NCI-H2196 (cell line): ENCODE measurements around the gene SORCS2.

ENCODE experiments used
- DNase-seq: peaks from one replicate; lab custom pipeline; 2025; ENCODE audit not compliant: unreplicated experiment; lab: John Stamatoyannopoulos, UW

The SORCS2 gene

DNA sequence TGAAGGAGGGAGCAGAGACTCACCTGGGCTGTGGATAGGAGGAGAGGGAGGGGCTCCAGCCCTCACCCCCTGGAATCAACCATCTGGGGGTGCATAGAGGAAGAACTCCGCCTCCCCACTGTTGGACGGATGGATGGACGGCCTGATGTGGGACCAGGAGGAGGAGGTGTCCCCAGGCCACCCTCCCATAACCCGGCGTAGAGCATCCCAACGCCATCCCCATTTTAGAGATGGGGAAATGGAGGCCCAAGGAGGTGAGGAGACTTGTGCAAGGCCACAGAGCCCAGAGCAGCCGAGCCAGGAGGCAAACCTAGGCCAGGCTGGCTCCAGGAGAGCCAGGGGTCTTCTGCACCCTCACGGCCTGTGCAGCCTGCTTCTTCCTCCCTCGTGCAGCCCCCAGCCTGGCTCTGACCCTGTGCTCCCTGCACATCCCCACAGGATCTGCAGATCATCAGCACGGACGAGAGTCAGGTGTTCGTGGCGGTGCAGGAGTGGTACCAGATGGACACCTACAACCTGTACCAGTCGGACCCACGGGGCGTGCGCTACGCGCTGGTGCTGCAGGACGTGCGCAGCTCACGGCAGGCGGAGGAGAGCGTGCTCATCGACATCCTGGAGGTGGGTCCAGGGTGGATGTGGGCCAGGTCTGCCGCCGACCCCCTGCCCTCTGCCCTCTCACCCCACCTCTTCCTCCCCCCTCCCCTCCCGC, 483.4 kb downstream of the SORCS2 start:
- DNase-seq, result no peak

GRCh38 chr4:7676398-7676922, 484.1 kb downstream of the SORCS2 start:
- no peak for DNase-seq

DNA sequence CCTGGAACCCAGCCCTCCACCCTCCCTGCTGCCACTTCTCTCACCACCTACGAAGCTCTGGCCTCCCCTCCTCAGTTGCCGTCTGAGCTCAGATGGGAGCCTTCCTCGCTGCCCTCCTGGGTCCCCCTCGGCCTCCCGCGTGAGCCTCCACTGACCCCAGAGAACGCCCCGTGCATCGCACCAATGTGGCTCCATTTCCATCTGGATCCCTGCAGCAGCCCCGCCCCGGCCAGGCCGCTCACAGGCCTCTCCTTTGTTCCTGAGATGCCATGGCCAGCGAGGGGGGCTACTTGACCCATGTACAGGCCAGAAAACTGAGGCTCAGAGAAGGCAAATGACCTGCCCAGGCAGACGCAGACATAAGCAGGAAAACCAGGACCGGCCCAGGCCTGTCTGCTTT, 484.7 kb downstream of the SORCS2 start:
- no peak for DNase-seq

DNA sequence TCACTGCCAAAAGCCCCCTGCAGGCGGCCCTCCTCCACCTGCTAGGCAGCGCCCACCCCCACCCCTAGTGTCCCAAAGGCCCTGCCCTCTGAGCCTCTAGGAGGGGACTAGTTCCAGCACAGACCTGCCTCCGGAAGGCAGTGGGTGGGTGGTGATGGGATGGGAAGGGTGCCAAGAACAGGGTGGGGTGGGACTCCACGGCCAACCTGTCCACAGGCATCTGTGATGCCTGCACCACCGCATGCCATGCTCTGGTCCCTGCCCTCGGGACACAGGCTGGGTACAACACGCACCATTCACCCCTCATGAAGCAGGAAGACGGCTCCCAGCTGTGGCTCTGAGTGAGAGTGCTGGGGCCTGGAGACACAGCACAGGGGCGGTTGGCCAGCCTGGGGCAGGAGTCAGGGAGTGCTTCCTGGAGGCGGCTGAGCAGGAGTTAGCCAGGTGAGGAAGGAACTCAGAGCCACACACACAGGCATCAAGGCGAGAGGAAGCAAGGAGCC, 485.5 kb downstream of the SORCS2 start:
- DNase-seq, result no peak

- no peak for DNase-seq
Observed at GRCh38 chr4:7678318-7678852, 486.0 kb downstream of the SORCS2 start.

GRCh38 chr4:7679406-7680040, 487.2 kb downstream of the SORCS2 start:
- DNase-seq, result no peak

GRCh38 chr4:7680106-7680505, 487.8 kb downstream of the SORCS2 start:
- no peak for DNase-seq

DNA sequence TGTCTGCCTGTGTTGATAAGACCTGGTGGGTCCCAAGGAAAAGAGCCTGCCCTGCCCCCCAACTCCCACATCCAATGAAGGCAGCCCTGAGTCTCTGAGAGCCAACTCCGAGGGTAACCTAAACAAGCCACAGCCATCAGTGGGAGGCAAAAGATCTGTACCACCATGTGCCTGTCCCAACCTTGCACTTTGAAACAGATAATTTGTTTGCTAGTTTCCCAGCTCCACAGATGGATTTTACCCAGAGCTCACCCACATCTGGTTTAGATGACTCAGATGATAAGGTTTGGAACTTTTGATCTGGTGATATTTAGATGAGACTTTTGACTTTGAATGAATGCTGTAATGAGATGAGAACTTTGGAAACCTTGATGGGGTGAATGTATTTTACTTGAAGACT, 488.4 kb downstream of the SORCS2 start:
- DNase-seq, result no peak

- DNase-seq, result no peak
Observed at GRCh38 chr4:7683126-7683703, 490.9 kb downstream of the SORCS2 start.

GRCh38 chr4:7684294-7684693, 492.0 kb downstream of the SORCS2 start:
- no peak for DNase-seq

GRCh38 chr4:7686070-7686870, 493.9 kb downstream of the SORCS2 start:
- DNase-seq, result no peak

- no peak for DNase-seq
Observed at GRCh38 chr4:7687006-7687405, 494.7 kb downstream of the SORCS2 start.

- peak; percentile 20 for DNase-seq
Observed at GRCh38 chr4:7687796-7688195, 495.5 kb downstream of the SORCS2 start.

GRCh38 chr4:7689773-7690693, 497.7 kb downstream of the SORCS2 start:
- no peak for DNase-seq

- no peak for DNase-seq
Observed at GRCh38 chr4:7691061-7691460, 498.7 kb downstream of the SORCS2 start.

DNA sequence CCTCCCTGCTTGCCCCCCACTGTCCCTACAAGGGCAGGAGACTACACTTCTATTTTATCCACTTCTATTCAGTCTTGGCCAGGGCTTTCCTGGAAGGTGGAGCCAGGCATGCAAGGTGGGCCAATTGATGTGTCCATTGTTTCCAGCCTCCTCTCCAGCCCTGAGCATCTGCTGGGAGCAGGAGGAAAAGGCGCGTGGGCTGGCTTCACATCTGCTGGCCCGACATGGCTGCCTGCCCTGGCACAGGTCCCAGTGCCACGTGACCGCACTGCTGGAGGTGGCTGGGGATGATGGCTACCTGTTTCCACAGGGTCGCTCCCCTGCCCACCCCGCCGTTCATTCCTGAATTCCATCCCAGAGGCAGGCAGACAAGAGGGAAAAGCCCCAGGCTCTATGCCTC, 499.6 kb downstream of the SORCS2 start:
- peak; percentile 85 for DNase-seq

GRCh38 chr4:7692451-7693236, 500.3 kb downstream of the SORCS2 start:
- DNase-seq, result no peak

- DNase-seq, result no peak
Observed at GRCh38 chr4:7693237-7693608, 500.9 kb downstream of the SORCS2 start.

- DNase-seq, result no peak
Observed at GRCh38 chr4:7693711-7694110, 501.4 kb downstream of the SORCS2 start.
